Cardiac muscle cell (in vitro differentiated cells and primary cell): ENCODE data around the gene MFAP5. TPM values are rescaled to one million over a fixed set of nuclear protein-coding genes. Genes with fewer than 3 reads are reported as not detected.

ENCODE experiments used
- DNase-seq, 2 donors: peaks; one replicate each; pipeline versions ENCODE4 v3.0.0 to v3.0.0-alpha.2; 2010 to 2017; ENCODE audit warnings: low read depth in 1 of 2, low spot score in 1 of 2
- H3K27ac ChIP-seq: fragments of 200-600 bp; sonication (generic); 2 replicates; pipeline ENCODE4 v1.5.1; 2016
- H3K27me3 ChIP-seq: fragments of 200-600 bp; sonication (generic); 2 replicates; pipeline ENCODE4 v1.6.0; 2016; ENCODE audit warnings: control low read depth
- H3K36me3 ChIP-seq: fragments of 200-600 bp; sonication (generic); 2 replicates; pipeline ENCODE4 v1.5.1; 2016; ENCODE audit warnings: control low read depth
- H3K4me1 ChIP-seq: fragments of 200-600 bp; sonication (generic); 2 replicates; pipeline ENCODE4 v1.8.1; 2017; ENCODE audit warnings: low read depth, mild to moderate bottlenecking, mixed run types
- H3K4me3 ChIP-seq: fragments of 200-600 bp; sonication (generic); 2 replicates; pipeline ENCODE4 v1.5.1; 2016; ENCODE audit warnings: mild to moderate bottlenecking
- H3K9me3 ChIP-seq: fragments of 200-600 bp; sonication (generic); 2 replicates; pipeline ENCODE4 v1.5.1; 2017; ENCODE audit warnings: low read depth, mild to moderate bottlenecking, control low read depth
- CTCF ChIP-seq: IDR thresholded peaks from 2 replicates; pipeline ENCODE4 v1.5.1; 2012; ENCODE audit warnings: low read depth, mild to moderate bottlenecking, low read length
- polyA plus RNA-seq: library from polyadenylated mRNA; unstranded; fragments of >200 nt; fragmentation: Nextera tagmentation; extraction: Ambion mirVana; gene quantifications from 2 replicates; pipeline ENCODE4 v1.2.1, GENCODE V29; 2016
- total RNA-seq: library from RNA; depleted of rRNA; stranded (reverse); fragments of >200 nt; gene quantifications from 2 replicates; pipeline ENCODE4 v1.2.3, GENCODE V29; 2016

MFAP5 gene
- total and polyA plus RNA-seq, 2 experiments from 2014 or later = not detected

GRCh38 chr12:8648576-8649205 is 13.9 kb downstream of the MFAP5 start:
- TF ChIP-seq CTCF = no peak
- Histone ChIP-seq H3K27ac (no peak overlapping the region), H3K9me3 (no peaks in the 10 kb centered on the region), H3K36me3 (no peaks in the 10 kb centered on the region), H3K4me1 (no peaks in the 10 kb centered on the region), H3K27me3 (no peaks in the 10 kb centered on the region), H3K4me3 (no peak overlapping the region)
- no peak for DNase-seq

GRCh38 chr12:8647968-8648367 is 14.7 kb downstream of the MFAP5 start:
- DNase-seq = no peak
- no peaks in the 10 kb centered on the region for H3K9me3 ChIP-seq

GRCh38 chr12:8644345-8645248 is 18.0 kb downstream of the MFAP5 start:
- Histone ChIP-seq H3K27ac (no peak overlapping the region), H3K4me3 (no peak overlapping the region)

More at GRCh38 chr12:8647968-8648367, 14.7 kb downstream of the MFAP5 start:
- Histone ChIP-seq H3K4me1 (no peaks in the 10 kb centered on the region), H3K27me3 (no peaks in the 10 kb centered on the region), H3K4me3 (no peak overlapping the region), H3K27ac (no peak overlapping the region), H3K36me3 (no peaks in the 10 kb centered on the region)
- TF ChIP-seq CTCF = no peak

GRCh38 chr12:8642775-8643174 is 19.9 kb downstream of the MFAP5 start:
- DNase-seq = no peak
- H3K27me3 ChIP-seq = no peaks in the 10 kb centered on the region
- no peak for TF ChIP-seq CTCF
- no peaks in the 10 kb centered on the region for H3K9me3 ChIP-seq
- H3K36me3 ChIP-seq = no peaks in the 10 kb centered on the region
- no peaks in the 10 kb centered on the region for H3K4me1 ChIP-seq
- no peak overlapping the region for H3K27ac ChIP-seq
- no peak overlapping the region for H3K4me3 ChIP-seq

More at GRCh38 chr12:8644345-8645248, 18.0 kb downstream of the MFAP5 start:
- H3K4me1 ChIP-seq = no peaks in the 10 kb centered on the region
- no peaks in the 10 kb centered on the region for H3K9me3 ChIP-seq
- no peaks in the 10 kb centered on the region for H3K27me3 ChIP-seq
- peak in 1 of 2 donors; percentile 6 for DNase-seq
- H3K36me3 ChIP-seq = no peaks in the 10 kb centered on the region
- TF ChIP-seq CTCF = no peak

GRCh38 chr12:8639936-8640335 is 22.7 kb downstream of the MFAP5 start:
- Histone ChIP-seq H3K9me3 (no peaks in the 10 kb centered on the region), H3K4me3 (no peak overlapping the region), H3K27me3 (no peaks in the 10 kb centered on the region), H3K36me3 (no peaks in the 10 kb centered on the region), H3K4me1 (no peaks in the 10 kb centered on the region), H3K27ac (no peak overlapping the region)
- no peak for TF ChIP-seq CTCF
- DNase-seq = no peak
